Measurements from ENCODE around the gene SLC30A1. TPM values are rescaled to one million over a fixed set of nuclear protein-coding genes. Genes with fewer than 3 reads are reported as not detected.

Gene SLC30A1
- total RNA-seq, 2 donors from 2014 or later, result 18.5 to 28.0 TPM

DNA sequence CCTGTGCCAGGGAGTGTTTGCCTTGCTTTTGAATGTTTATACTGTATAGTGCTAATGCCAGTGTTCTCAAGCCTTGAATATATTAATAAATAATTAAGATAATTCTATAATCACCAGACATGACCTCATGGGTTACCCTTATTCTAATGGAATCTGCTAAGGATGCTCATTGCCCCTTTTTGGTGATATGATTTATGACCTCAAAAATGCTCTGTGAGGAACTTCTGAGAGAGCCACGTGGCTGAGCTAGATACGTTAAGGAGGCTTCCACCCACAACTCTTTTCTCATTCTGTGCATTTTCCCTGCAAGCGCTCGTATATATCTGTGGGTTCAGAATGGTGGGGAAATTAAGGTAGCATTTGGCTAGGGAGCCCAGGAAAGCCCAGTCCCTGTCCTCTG lies 19.6 kb upstream of the SLC30A1 start:
- TF ChIP-seq, protein P1, sequence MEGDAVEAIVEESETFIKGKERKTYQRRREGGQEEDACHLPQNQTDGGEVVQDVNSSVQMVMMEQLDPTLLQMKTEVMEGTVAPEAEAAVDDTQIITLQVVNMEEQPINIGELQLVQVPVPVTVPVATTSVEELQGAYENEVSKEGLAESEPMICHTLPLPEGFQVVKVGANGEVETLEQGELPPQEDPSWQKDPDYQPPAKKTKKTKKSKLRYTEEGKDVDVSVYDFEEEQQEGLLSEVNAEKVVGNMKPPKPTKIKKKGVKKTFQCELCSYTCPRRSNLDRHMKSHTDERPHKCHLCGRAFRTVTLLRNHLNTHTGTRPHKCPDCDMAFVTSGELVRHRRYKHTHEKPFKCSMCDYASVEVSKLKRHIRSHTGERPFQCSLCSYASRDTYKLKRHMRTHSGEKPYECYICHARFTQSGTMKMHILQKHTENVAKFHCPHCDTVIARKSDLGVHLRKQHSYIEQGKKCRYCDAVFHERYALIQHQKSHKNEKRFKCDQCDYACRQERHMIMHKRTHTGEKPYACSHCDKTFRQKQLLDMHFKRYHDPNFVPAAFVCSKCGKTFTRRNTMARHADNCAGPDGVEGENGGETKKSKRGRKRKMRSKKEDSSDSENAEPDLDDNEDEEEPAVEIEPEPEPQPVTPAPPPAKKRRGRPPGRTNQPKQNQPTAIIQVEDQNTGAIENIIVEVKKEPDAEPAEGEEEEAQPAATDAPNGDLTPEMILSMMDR (IDR thresholded peaks at IDR 0.05), result no peak
- no peak overlapping the region for H3K4me3 ChIP-seq
- no peak overlapping the region for H3K27ac ChIP-seq
- H3K4me1 ChIP-seq, result no peaks in the 10 kb centered on the region
- H3K9me3 ChIP-seq, result no peaks in the 10 kb centered on the region
- H3K36me3 ChIP-seq, result no peaks in the 10 kb centered on the region
- no peak for DNase-seq
- intact Hi-C loops (cut with DNase I), result no loop called here
- no peaks in the 10 kb centered on the region for H3K27me3 ChIP-seq
- no peak overlapping the region for H3K9ac ChIP-seq (ENCODE audit: low read depth in 2 of 2, low read length in 2 of 2)

DNA sequence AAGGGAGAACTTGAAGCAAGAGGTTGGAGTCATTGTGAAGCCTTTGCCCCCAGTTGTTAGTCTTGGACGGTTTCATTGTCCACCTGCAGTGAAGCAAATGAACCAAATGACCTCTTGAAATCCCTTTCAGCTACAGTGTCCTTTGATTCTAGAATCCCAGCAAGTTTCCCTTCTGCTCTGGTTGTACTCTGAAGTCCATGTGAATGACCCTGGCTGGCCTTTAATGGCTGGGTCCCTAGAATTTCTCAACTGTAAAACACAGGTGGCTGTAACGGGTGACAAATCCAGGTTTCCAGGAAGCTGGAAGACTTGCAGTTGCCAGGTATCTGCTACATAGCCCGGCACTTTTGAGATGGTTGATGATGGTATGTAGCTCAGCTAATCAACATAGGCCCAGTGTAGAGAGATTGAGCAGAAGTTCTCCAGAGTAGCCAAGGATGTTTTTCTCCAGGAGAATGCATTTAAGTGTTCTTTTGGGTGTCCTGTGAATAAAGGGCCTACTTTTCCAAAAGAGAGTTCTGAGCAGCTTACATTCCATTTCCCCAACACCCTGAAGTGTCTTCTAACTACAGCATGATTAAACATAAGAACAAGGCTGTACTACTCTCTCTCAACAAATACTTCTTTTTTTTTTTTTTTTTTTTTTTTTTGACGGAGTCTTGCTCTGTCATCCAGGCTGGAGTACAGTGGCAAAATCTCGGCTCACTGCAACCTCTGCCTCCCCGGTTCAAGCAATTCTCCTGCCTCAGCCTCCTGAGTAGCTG lies 17.6 kb upstream of the SLC30A1 start:
- H3K9me3 ChIP-seq, result no peaks in the 10 kb centered on the region
- no peak for DNase-seq
- intact Hi-C loops (cut with DNase I), result no loop called here
- TF ChIP-seq, protein P1 (IDR thresholded peaks at IDR 0.05), result no peak
- H3K36me3 ChIP-seq, result no peaks in the 10 kb centered on the region
- no peak overlapping the region for H3K27ac ChIP-seq
- H3K9ac ChIP-seq (ENCODE audit: low read depth in 2 of 2, low read length in 2 of 2), result no peak overlapping the region
- H3K4me3 ChIP-seq, result no peak overlapping the region
- no peaks in the 10 kb centered on the region for H3K4me1 ChIP-seq
- H3K27me3 ChIP-seq, result no peaks in the 10 kb centered on the region

DNA sequence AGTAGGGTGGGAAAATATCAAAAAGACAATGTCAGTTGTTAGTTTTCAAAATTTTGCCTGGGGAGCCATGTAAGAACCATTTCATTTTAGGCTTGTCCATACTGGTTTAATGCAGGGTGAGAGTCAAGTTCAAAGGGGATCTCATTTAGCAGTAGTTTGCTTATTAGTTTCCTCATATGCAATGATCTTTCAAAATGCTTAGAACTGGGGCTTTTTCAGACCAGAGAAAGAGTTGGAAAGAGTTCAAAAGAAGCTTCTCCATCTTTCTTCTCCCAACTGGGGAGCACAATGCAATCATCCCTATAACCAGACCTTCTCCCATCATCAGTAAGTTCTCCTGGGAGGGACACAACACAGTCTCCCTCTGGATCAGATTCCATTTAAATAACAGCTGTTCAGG lies 16.5 kb upstream of the SLC30A1 start:
- no peak overlapping the region for H3K27ac ChIP-seq
- no peak for DNase-seq
- H3K9me3 ChIP-seq, result no peaks in the 10 kb centered on the region
- no peak overlapping the region for H3K9ac ChIP-seq (ENCODE audit: low read depth in 2 of 2, low read length in 2 of 2)
- H3K36me3 ChIP-seq, result no peaks in the 10 kb centered on the region
- H3K4me1 ChIP-seq, result no peaks in the 10 kb centered on the region
- intact Hi-C loops (cut with DNase I), result no loop called here
- no peaks in the 10 kb centered on the region for H3K27me3 ChIP-seq
- H3K4me3 ChIP-seq, result no peak overlapping the region
- TF ChIP-seq, protein P1 (IDR thresholded peaks at IDR 0.05), result no peak

DNA sequence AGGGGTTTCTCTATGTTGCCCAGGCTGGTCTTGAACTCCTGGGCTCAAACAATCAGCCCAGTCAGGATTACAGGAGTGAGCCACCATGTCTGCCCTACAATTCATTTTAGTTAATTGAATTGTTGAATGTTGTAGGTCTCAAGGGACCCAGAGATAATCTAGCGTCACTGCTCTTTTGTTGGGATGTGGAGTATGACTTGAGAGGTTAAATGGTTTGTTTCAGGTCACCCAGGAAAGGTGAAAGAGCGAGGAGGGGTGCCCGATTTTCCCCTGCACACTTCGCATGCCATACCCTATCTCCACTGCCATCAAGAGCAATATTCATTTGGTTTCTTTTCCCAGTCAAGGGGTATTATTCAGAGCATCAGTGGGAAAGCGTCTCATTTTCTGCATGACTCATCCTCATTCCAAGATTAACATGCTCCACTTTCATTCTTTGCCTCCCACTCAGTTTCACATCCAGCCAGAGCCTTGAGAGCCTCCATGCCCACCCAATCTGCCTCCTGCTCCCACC lies 13.1 kb upstream of the SLC30A1 start:
- TF ChIP-seq, protein P1 (IDR thresholded peaks at IDR 0.05), result no peak

DNA sequence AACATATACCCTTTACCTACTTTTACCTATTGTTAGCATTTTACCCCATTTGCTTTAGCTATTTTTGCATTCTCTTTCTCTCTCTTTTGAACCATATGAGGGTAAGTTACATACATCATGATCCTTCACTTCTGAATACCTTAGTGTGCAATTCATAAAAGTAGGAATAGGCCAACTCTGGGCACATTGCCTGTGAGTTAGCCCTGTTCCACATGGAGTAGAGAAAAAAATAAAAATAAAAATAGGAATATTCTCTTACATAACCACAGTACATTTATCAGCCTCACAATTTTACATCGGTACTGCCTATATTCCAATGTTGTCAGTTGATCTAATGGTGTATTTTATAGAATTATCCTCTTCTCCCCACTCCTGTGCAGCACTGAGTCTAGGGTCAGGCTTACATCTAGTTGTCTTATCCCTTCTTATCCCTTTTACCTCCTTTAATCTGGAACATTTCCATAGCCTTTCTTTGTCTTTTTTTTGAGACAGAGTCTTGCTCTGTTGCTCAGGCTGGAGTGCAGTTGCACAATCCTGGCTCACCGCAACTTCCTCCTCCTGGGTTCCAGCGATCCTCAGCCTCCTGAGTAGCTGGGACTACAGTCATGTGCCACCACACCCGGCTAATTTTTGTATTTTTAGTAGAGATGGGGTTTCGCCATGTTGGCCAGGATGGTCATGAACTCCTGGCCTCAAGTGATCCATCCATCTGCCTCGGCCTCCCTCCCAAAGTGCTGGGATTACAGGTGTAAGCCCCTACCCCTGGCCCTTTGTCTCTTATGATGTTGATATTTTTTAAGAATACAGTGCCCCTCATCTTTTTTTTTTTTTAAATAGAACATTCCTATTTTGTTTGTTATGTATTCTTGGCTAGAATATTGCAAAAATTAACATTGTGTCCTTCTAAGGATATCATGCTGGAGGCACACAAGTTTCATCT lies 11.1 kb upstream of the SLC30A1 start:
- Histone ChIP-seq H3K27me3 (no peaks in the 10 kb centered on the region), H3K27ac (no peak overlapping the region), H3K4me1 (no peaks in the 10 kb centered on the region), H3K36me3 (no peaks in the 10 kb centered on the region), H3K4me3 (no peak overlapping the region), H3K9me3 (no peaks in the 10 kb centered on the region), H3K9ac (ENCODE audit: low read depth in 2 of 2, low read length in 2 of 2) (no peak overlapping the region)
- intact Hi-C loops (cut with DNase I), result no loop called here
- TF ChIP-seq, protein P1 (IDR thresholded peaks at IDR 0.05), result no peak
- no peak for DNase-seq

More for the DNA sequence above, 13.1 kb upstream of the SLC30A1 start:
- intact Hi-C loops (cut with DNase I), result no loop called here
- no peak for DNase-seq
- H3K27ac ChIP-seq, result no peak overlapping the region
- H3K4me1 ChIP-seq, result no peaks in the 10 kb centered on the region
- H3K36me3 ChIP-seq, result no peaks in the 10 kb centered on the region
- H3K9me3 ChIP-seq, result no peaks in the 10 kb centered on the region
- H3K4me3 ChIP-seq, result no peak overlapping the region
- no peaks in the 10 kb centered on the region for H3K27me3 ChIP-seq
- no peak overlapping the region for H3K9ac ChIP-seq (ENCODE audit: low read depth in 2 of 2, low read length in 2 of 2)

Data from colonic mucosa (tissue), 4 donors.